HepG2 (cell line): ENCODE results near the gene TMED6. TPM values are rescaled to one million over a fixed set of nuclear protein-coding genes. Genes with fewer than 3 reads are reported as not detected.
A peak's percentile ranks its signal among the peaks of the same experiment; 100 is the strongest.

Experiments used
- ATAC-seq: fragments of 200-7000 bp; cut with Tn5 transposase; 3 replicates; pipeline ENCODE4 v1.9.1; 2020; ENCODE audit warnings: mild to moderate bottlenecking, moderate library complexity
- BruUV-seq: library from RNA; stranded (reverse); fragments of 400-500 nt; replicated peaks from 2 replicates; lab custom pipeline; 2021; lab: Mats Ljungman, UMichigan
- CTCF ChIA-PET: fragments of 300-600 bp; formaldehyde crosslinking; extraction: SDS; loops from one replicate; lab custom pipeline; 2021; ENCODE audit warnings: low total read pairs, inconsistent platforms, low intra/inter-chr PET ratio; lab: Yijun Ruan, JAX
- POLR2A ChIA-PET: fragments of 350-600 bp; sonication (Branson Sonifier 250); formaldehyde crosslinking; loops from one replicate; lab custom pipeline; 2020; ENCODE audit warnings: antibody characterized with exemption, inconsistent platforms; lab: Yijun Ruan, JAX
- DNase-seq: peaks from one replicate; pipeline ENCODE4 v3.0.0-alpha.2; 2015; ENCODE audit warnings: low spot score
- FAIRE-seq: peaks from 3 replicates; lab custom pipeline; 2011; peaks lifted over from hg19 to GRCh38; lab: Jason Lieb, UNC
- H2AFZ ChIP-seq: one replicate; pipeline ENCODE4 v1.6.1; 2011; ENCODE audit warnings: low read length, inconsistent platforms
- H3K27ac ChIP-seq: fragments of 300-600 bp; 3 replicates; pipeline ENCODE4 v1.8.0; 2011; ENCODE audit warnings: mixed run types, mild to moderate bottlenecking, mixed read lengths, low read length, inconsistent platforms; ENCODE audit not compliant: insufficient read depth; ENCODE audit errors: extremely low read length
- H3K27me3 ChIP-seq, 2 experiments: fragments of 200-600 bp in 1 of 2; 2 replicates in 1 of 2; 3 replicates in 1 of 2; pipeline versions ENCODE4 v1.6.0 to v1.8.0; 2011; ENCODE audit warnings: low read length in 2 of 2, mild to moderate bottlenecking in 2 of 2, moderate library complexity in 2 of 2, inconsistent platforms in 1 of 2; ENCODE audit not compliant: insufficient read depth in 2 of 2, control insufficient read depth in 1 of 2
- H3K36me3 ChIP-seq, 2 experiments: fragments of 200-600 bp in 1 of 2; replicated peaks in 1 of 2; 2 replicates in 1 of 2; 3 replicates in 1 of 2; pipeline versions ENCODE4 v1.5.1 to v1.8.0; 2011; ENCODE audit warnings: low read length in 2 of 2, inconsistent platforms in 1 of 2; ENCODE audit not compliant: insufficient read depth in 2 of 2, control insufficient read depth in 1 of 2
- H3K4me1 ChIP-seq: 2 replicates; pipeline ENCODE4 v1.5.1; 2012; ENCODE audit warnings: low read length, inconsistent platforms; ENCODE audit not compliant: insufficient read depth
- H3K4me2 ChIP-seq: 2 replicates; pipeline ENCODE4 v1.6.0; 2011; ENCODE audit warnings: low read depth, low read length, inconsistent platforms
- H3K4me3 ChIP-seq, 3 experiments: fragments of 200-600 bp in 1 of 3; sonication (generic), shearing (Covaris generic) in 1 of 3; replicated peaks in 1 of 3; 2 replicates each; pipeline ENCODE4 v1.5.1; 2011 to 2016; ENCODE audit warnings: low read length in 3 of 3, inconsistent platforms in 2 of 3, low read depth in 2 of 3, mild to moderate bottlenecking in 2 of 3, control low read depth in 1 of 3, mixed read lengths in 1 of 3; ENCODE audit not compliant: insufficient read depth in 1 of 3
- H3K79me2 ChIP-seq: one replicate; pipeline ENCODE4 v1.6.1; 2011; ENCODE audit warnings: low read length, inconsistent platforms; ENCODE audit not compliant: insufficient read depth
- H3K9ac ChIP-seq: 2 replicates; pipeline ENCODE4 v1.6.0; 2011; ENCODE audit warnings: mild to moderate bottlenecking, low read depth, low read length, inconsistent platforms; ENCODE audit not compliant: insufficient read depth
- H3K9me3 ChIP-seq: 2 replicates; pipeline ENCODE4 v1.5.1; 2012; ENCODE audit warnings: mild to moderate bottlenecking, low read length
- H4K20me1 ChIP-seq: 2 replicates; pipeline ENCODE4 v1.6.0; 2011; ENCODE audit warnings: inconsistent platforms, mild to moderate bottlenecking, low read length, moderate library complexity; ENCODE audit not compliant: insufficient read depth
- CHCHD3 ChIP-seq: sonication (generic); formaldehyde crosslinking; IDR thresholded peaks from 2 replicates; pipeline ENCODE4 v1.8.0; 2022; ENCODE audit warnings: mild to moderate bottlenecking, missing genetic modification reagents, moderate library complexity
- HNRNPH1 ChIP-seq: fragments of 200-400 bp; formaldehyde crosslinking; optimal IDR thresholded peaks from 2 replicates; pipeline ENCODE3; 2017; ENCODE audit warnings: mild to moderate bottlenecking, low read depth, low read length
- MAX ChIP-seq: IDR thresholded peaks from 2 replicates; pipeline ENCODE4 v1.6.1; 2012; ENCODE audit warnings: inconsistent platforms
- MEIS2 ChIP-seq: sonication (generic); formaldehyde crosslinking; IDR thresholded peaks from 2 replicates; pipeline ENCODE4 v1.9.0; 2021; ENCODE audit warnings: mild to moderate bottlenecking, missing genetic modification reagents
- RBFOX2 ChIP-seq: fragments of 200-400 bp; formaldehyde crosslinking; IDR thresholded peaks from 2 replicates; pipeline ENCODE4 v1.6.1; 2017; ENCODE audit warnings: low read depth, mild to moderate bottlenecking, low read length
- SETDB1 ChIP-seq: sonication (generic); formaldehyde crosslinking; IDR thresholded peaks from 2 replicates; pipeline ENCODE4 v1.5.1; 2020; ENCODE audit warnings: missing genetic modification reagents, mild to moderate bottlenecking, borderline replicate concordance
- SP2 ChIP-seq: sonication (generic); formaldehyde crosslinking; IDR thresholded peaks from 2 replicates; pipeline ENCODE4 v1.5.1; 2020; ENCODE audit warnings: mild to moderate bottlenecking, missing genetic modification reagents
- TBL1XR1 ChIP-seq: fragments of 150-350 bp; IDR thresholded peaks from 2 replicates; pipeline ENCODE4 v1.6.1; 2014; ENCODE audit warnings: borderline replicate concordance, low read length; ENCODE audit not compliant: partially characterized antibody
- TEF ChIP-seq: sonication (generic); formaldehyde crosslinking; IDR thresholded peaks from 2 replicates; pipeline ENCODE4 v1.5.0; 2020; ENCODE audit warnings: missing genetic modification reagents
- ZBTB42 ChIP-seq: sonication (generic); formaldehyde crosslinking; IDR thresholded peaks from 2 replicates; pipeline ENCODE4 v1.5.0; 2020; ENCODE audit warnings: mild to moderate bottlenecking, missing genetic modification reagents
- ZBTB43 ChIP-seq: sonication (generic); formaldehyde crosslinking; conservative IDR thresholded peaks from 2 replicates; pipeline ENCODE4 v1.4.0; 2020; ENCODE audit warnings: missing genetic modification reagents
- ZBTB7A ChIP-seq: sonication (generic); formaldehyde crosslinking; IDR thresholded peaks from 2 replicates; pipeline ENCODE4 v1.8.0; 2022; ENCODE audit warnings: mild to moderate bottlenecking, missing genetic modification reagents
- ZFP90 ChIP-seq: sonication (generic); formaldehyde crosslinking; IDR thresholded peaks from 2 replicates; pipeline ENCODE4 v1.8.0; 2022; ENCODE audit warnings: missing genetic modification reagents, mild to moderate bottlenecking, inconsistent platforms, borderline replicate concordance
- ZNF17 ChIP-seq: sonication (generic); formaldehyde crosslinking; IDR thresholded peaks from 2 replicates; pipeline ENCODE4 v1.5.0; 2020; ENCODE audit warnings: mild to moderate bottlenecking, missing genetic modification reagents
- ZNF225 ChIP-seq: sonication (generic); formaldehyde crosslinking; IDR thresholded peaks from 2 replicates; pipeline ENCODE4 v1.4.0; 2020; ENCODE audit warnings: mild to moderate bottlenecking, missing genetic modification reagents
- ZNF333 ChIP-seq: sonication (generic); formaldehyde crosslinking; IDR thresholded peaks from 2 replicates; pipeline ENCODE4 v1.4.0; 2020; ENCODE audit warnings: mild to moderate bottlenecking, missing genetic modification reagents, borderline replicate concordance
- ZNF572 ChIP-seq: sonication (generic); formaldehyde crosslinking; IDR thresholded peaks from 2 replicates; pipeline ENCODE4 v1.5.1; 2020; ENCODE audit warnings: mild to moderate bottlenecking, missing genetic modification reagents
- ZNF644 ChIP-seq: IDR thresholded peaks from 2 replicates; pipeline ENCODE4 v1.6.1; 2016; ENCODE audit warnings: low read depth
- WGBS: methylation state at CpG from one replicate; pipeline ENCODE4 v1.1.6; 2017; ENCODE audit warnings: low lambda C conversion rate; 5-methylcytosine and 5-hydroxymethylcytosine counted together
- in situ Hi-C: cut with HindIII; loops from 2 replicates; pipeline ENCODE4 v1.10.0; 2017; ENCODE audit warnings: low pct_unique_long_range_greater_than_20kb; ENCODE audit not compliant: extremely low pct_ligation_motif_present
- intact Hi-C: fragments of 100-400 bp; cut with micrococcal nuclease; formaldehyde crosslinking; loops from one replicate; pipeline ENCODE4 v1.10.0; 2022; ENCODE audit not compliant: unreplicated experiment
- polyA plus RNA-seq, 8 experiments: library from polyadenylated mRNA; depleted of rRNA in 3 of 8; stranded (reverse) in 7 of 8; unstranded in 1 of 8; fragments of >200 nt; fragmentation: Illumina TruSeq in 4 of 8; extraction: Trizol in 4 of 8; gene quantifications; 2 replicates each; pipeline versions ENCODE4 v1.2.1 to v1.2.3, GENCODE V29; 2011 to 2016; ENCODE audit warnings: low read depth in 4 of 8, missing spikeins in 1 of 8, mixed read lengths in 1 of 8; ENCODE audit not compliant: insufficient read depth in 1 of 8
- total RNA-seq, 5 experiments: library from RNA; depleted of rRNA; stranded (reverse); fragments of >200 nt; fragmentation: Illumina TruSeq; extraction: Trizol; gene quantifications; 2 replicates each; pipeline ENCODE4 v1.2.3, GENCODE V29; 2016; ENCODE audit warnings: low read depth in 1 of 5
- TF ChIP-seq, protein P1 (sequence below): sonication (generic); formaldehyde crosslinking; IDR thresholded peaks from 2 replicates; pipeline ENCODE4 v1.9.0; 2021; ENCODE audit warnings: missing genetic modification reagents, mild to moderate bottlenecking, borderline replicate concordance
- TF ChIP-seq, protein P2 (sequence below): sonication (generic); formaldehyde crosslinking; IDR thresholded peaks from 2 replicates; pipeline ENCODE4 v1.5.0; 2020; ENCODE audit warnings: missing genetic modification reagents, mild to moderate bottlenecking, borderline replicate concordance

Gene TMED6
- total and polyA plus RNA-seq, 2 of the 13 experiments (the other 11 are each of a cell fraction or from before 2014, with no cell fraction given) = 9.8 to 14.4 TPM

DNA sequence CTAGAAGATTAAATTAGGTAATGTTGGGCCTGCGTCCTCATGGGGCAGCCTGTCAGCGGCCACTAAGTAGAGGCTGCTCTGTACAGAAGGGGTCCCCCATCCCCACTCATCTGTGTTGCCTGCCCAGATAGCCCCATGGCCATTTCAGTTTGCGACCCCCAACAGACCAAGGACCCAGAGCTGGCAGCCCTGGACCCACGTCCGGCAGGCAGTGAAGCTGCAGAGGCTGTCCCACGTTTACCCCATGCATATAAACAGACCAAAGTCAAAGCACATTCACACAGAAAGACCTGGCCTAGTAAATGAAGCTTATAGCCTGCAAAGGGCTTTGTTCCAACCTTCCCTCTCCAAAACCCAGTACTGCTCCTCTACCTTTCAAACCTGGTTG is 25.8 kb downstream of the TMED6 start (continued):
- 0 out of 2 replicates have a peak, but pooled peaks have one; percentile 19 for TF ChIP-seq MAX
- 0 out of 2 replicates have a peak, but pooled peaks have one; percentile 44 for TF ChIP-seq MEIS2 (CRISPR knock-in tag)
- peak; percentile 45; the same call in 1 of the 2 replicates for TF ChIP-seq ZNF572 (CRISPR knock-in tag)
- TF ChIP-seq RBFOX2 = peak; percentile 22; the same call in 1 of the 2 replicates
- no peak for TF ChIP-seq ZFP90 (CRISPR knock-in tag)
- 0 out of 2 replicates have a peak, but pooled peaks have one; percentile 52 for TF ChIP-seq SETDB1 (CRISPR knock-in tag)

DNA sequence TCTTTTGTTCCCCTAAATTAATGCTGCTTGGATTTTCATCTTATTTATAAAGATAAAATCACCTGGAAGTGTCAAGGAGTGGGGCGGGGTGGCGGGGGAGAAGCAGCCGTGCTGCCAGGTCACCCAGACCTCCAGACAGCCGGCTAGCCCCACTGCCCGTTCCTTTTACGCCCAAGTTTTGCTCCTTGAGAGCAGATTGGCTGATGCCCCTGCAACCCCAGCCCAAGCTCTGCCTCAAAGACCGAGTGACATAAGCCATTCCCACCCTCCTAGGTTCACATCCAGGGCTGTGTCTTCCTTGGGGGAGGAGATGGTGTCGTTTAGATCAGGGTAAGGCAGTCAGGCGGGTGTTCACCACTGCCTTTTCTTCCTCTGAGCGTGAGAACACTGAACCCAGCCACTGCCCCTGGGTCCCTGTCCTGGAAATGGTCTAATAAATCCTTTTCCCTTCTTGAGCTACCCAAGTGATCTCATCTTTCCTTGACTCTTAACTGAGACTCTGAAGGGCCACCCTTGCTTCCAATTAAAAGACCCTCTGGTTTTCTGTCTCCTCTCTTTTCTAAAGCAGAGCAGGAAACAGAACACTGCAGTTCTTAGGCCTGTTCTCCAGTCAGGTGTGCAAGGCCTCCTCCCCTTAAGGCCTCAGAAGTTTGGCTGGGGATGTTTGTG is 26.9 kb downstream of the TMED6 start:
- TSS peak; percentile 45 for BruUV-seq
- H3K36me3 ChIP-seq = peaks cover 37 to 62% of the 10 kb centered on the region in 2 experiments
- in situ Hi-C loops = no loop called here
- TF ChIP-seq TBL1XR1 (no peak), ZNF17 (CRISPR knock-in tag) (no peak), ZNF225 (CRISPR knock-in tag) (no peak), TEF (CRISPR knock-in tag) (no peak), CHCHD3 (CRISPR knock-in tag) (no peak), HNRNPH1 (no peak), ZBTB7A (CRISPR knock-in tag) (no peak), ZBTB43 (CRISPR knock-in tag) (no peak), SP2 (CRISPR knock-in tag) (no peak), ZBTB42 (no peak), ZNF644 (CRISPR knock-in tag) (no peak), ZNF333 (no peak)
- TF ChIP-seq, protein P1, sequence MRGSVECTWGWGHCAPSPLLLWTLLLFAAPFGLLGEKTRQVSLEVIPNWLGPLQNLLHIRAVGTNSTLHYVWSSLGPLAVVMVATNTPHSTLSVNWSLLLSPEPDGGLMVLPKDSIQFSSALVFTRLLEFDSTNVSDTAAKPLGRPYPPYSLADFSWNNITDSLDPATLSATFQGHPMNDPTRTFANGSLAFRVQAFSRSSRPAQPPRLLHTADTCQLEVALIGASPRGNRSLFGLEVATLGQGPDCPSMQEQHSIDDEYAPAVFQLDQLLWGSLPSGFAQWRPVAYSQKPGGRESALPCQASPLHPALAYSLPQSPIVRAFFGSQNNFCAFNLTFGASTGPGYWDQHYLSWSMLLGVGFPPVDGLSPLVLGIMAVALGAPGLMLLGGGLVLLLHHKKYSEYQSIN (CRISPR knock-in tag) = no peak
- TF ChIP-seq, protein P2, sequence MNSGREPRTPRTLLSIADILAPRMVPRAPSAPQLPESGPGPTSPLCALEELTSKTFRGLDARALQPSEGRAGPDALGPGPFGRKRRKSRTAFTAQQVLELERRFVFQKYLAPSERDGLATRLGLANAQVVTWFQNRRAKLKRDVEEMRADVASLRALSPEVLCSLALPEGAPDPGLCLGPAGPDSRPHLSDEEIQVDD = no peak

More for the DNA sequence above, 26.9 kb downstream of the TMED6 start:
- no peak for ATAC-seq
- POLR2A ChIA-PET = interaction anchor here (2.3 kb wide), 1 partner anchor 13 kb away, joined by 5 read pairs; the partner anchor contains the start of gene VPS4A
- peaks cover 35% of the 10 kb centered on the region for H4K20me1 ChIP-seq
- 95% methylated on average over 10 of the region's 10 CpGs for WGBS
- H3K27me3 ChIP-seq = no peaks in the 10 kb centered on the region
- H3K9me3 ChIP-seq = no peaks in the 10 kb centered on the region
- H3K79me2 ChIP-seq = peaks cover 56% of the 10 kb centered on the region
- peaks cover 55% of the 10 kb centered on the region for H3K4me1 ChIP-seq
- peak overlapping the region; percentile 10 for H3K27ac ChIP-seq
- no peak for FAIRE-seq
- no peak overlapping the region for H2AFZ ChIP-seq
- no peak overlapping the region for H3K4me2 ChIP-seq
- H3K4me3 ChIP-seq = no peak overlapping the region
- intact Hi-C loops = no loop called here
- no peak overlapping the region for H3K9ac ChIP-seq
- CTCF ChIA-PET = no interaction called here
- no peak for DNase-seq
